WI38 (cell line): ENCODE measurements around the gene CEACAM7.

Experiments
- H3K4me3 ChIP-seq: 2 replicates; pipeline ENCODE4 v1.5.1; 2011; ENCODE audit warnings: low read depth, mild to moderate bottlenecking, control low read depth, low read length
- CTCF ChIP-seq: IDR thresholded peaks from 2 replicates; pipeline ENCODE4 v1.5.1; 2012; ENCODE audit warnings: low read depth, mild to moderate bottlenecking, control low read depth, low read length

CEACAM7 gene

GRCh38 chr19:41649827-41650226, 38.2 kb downstream of the CEACAM7 start:
- H3K4me3 ChIP-seq: no peak overlapping the region
- TF ChIP-seq CTCF: no peak

DNA sequence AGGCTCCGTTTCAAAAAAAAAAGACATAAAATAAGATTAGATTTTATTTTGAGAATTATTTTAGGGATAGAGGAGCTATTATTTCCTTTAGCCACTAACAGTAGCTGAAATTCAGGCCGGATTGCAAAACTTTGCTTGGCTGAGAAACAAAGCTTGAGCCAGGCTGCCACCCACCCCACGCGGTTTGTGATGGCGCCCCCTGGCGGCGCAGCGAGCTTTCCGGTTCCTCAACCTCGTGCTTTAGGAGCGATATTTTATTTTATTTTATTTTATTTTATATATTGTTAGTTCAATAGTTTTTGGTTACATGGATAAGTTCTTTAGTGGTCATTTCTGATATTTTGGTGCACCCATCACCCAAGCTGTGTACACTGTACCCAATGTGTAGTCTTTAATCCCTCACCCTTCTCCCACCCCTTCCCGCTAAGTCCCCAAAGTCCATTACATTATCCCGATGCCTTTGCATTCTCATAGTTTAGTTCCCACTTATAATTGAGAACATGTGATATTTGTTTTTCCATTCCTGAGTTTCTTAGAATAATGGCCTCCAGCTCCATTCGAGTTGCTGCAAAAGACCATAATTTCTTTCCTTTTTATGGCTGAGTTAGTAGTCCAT, 41.4 kb downstream of the CEACAM7 start:
- peak; percentile 42 for TF ChIP-seq CTCF
- H3K4me3 ChIP-seq: no peak overlapping the region

DNA sequence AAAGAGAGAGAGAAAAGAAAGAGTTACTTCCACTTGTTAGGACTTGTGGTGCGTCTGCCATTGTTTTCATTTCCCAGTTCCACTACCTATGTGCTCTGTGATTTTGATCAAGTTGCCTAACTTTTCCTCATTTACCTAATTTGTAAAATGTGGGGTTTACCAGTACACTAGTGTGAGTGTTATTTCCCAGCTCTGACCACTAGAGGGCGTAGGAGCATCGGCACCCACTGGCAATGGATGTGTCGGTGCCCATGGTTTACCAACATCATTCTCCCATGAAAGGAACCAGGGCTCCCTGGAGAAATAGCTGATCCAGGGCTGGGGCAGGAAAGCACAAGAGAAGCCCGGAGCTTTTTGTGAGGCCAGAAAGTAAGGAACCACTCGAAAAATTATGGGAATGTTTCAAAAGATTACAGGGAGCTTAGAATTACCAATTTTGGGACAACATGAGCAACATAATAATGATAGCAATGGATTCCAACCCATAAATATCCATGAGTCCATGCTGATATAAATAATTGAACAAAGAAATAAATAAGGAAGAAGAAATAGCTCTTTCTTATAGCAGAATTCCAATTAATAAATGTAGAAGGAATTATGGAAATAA, 46.1 kb downstream of the CEACAM7 start:
- no peak overlapping the region for H3K4me3 ChIP-seq
- TF ChIP-seq CTCF: peak; percentile 85

DNA sequence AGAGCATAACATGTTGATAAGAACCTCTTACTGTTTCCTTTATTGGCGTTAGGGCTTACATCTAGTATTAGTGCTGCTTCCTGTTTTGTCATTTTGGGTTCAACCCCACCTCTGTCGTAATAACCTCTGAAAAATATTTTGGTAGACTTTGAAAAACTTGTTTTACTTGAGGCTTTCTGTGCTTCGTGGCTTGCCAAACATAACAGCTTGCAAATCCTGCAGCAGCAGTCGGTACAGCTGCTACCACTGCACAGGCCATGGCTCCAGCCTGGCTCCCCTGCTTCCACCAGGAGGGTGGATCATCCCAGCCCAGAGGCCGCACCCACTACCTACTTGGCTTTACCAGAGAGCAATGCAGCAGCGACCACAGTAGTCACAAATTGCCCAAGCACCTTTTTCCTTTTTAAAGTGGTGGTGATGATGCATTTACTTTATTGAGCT, 49.4 kb downstream of the CEACAM7 start:
- TF ChIP-seq CTCF: no peak
- H3K4me3 ChIP-seq: no peak overlapping the region

DNA sequence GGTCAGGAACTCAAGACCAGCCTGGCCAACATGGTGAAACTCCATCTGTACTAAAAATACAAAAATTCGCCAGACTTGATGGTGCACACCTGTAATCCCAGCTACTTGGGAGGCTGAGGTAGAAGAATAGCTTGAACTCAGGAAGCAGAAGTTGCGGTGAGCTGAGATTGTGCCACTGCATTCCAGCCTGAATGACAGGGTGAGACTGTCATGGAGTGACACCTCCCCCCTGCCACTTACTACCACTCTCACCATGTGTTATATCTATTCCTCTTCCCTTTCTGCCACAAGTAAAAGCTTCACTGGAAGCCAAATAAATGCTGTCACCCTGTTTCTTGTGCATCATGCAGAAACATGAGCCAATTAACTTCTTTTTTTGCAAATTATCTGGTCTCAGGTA, 50.6 kb downstream of the CEACAM7 start:
- no peak for TF ChIP-seq CTCF
- no peak overlapping the region for H3K4me3 ChIP-seq

DNA sequence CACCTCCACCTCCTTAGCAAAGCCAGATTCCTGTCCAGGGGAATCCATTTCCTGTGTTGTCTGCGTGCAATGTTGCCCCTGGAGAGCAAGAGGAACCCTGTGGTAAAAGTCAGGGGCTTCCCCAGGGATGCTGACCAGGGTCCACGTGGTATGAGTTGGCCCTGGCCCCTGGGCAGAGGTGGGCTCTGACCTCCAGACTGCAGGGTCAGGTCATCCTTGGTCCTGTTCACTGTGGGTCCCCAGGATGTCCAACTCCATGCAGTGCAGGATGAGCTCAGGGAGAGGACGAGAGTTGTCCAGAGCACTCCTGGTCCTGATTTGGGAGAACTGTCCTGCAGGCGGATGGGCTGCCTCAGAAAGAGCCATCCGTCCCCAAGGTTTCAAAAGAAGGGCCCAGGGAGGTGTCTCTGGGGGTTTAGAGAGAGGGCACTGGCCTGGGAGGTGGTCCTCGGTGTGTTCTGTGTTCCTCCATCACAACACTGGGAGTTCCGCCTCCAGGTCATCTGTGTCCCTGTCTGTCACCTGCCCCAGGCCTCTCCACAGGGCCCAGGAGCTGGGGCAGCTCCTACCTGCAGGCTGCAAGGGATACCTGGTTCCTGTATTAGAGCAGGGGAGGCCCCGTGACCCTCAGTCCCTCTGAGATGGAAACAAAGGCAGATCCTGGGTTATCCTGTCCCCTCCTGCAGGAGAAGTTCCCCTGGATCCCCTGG, 59.9 kb downstream of the CEACAM7 start:
- TF ChIP-seq CTCF: no peak
- H3K4me3 ChIP-seq: no peak overlapping the region

GRCh38 chr19:41626877-41627276, 61.2 kb downstream of the CEACAM7 start, which contains the start of gene CEACAM4:
Gene CEACAM4, minus strand, starts transcription at chr19:41627074. Its CDS starts 111 bp downstream, at chr19:41626963.
- no peak for TF ChIP-seq CTCF
- H3K4me3 ChIP-seq: no peak within 1 kb of the TSS
